ENCODE data around the gene BRAF. TPM values are rescaled to one million over a fixed set of nuclear protein-coding genes. Genes with fewer than 3 reads are reported as not detected.
A peak's percentile ranks its signal among the peaks of the same experiment; 100 is the strongest.

Gene BRAF
- total and polyA plus RNA-seq, 11 donors: 6.7 to 33.5 (median 23.4) TPM

GRCh38 chr7:140696680-140697446 is 227.9 kb downstream of the BRAF start, which contains the start of gene NDUFB2:
Gene NDUFB2 (plus strand): TSS chr7:140696708. CDS start chr7:140696745, 37 bp downstream.
- Histone ChIP-seq H3K27me3 (no peaks in the 10 kb centered on the region), H3K36me3 (peaks cover 0 to 9% (median 5%) of the 10 kb centered on the region in 9 donors), H3K9me3 (no peaks in the 10 kb centered on the region), H3K4me3 (peak within 1 kb of the TSS; percentile 49 to 91 (median 82)), H3K4me1 (peaks cover 4 to 32% (median 23%) of the 10 kb centered on the region in 12 donors), H3K27ac (peak within 1 kb of the TSS; percentile 90 to 99 (median 96))
- intact Hi-C loops (cut with DNase I): loop anchor here in 3 of 10 donors (10.0 kb wide), 2 partner anchors 228 to 318 kb away; partner anchors contain the start of genes BRAF (in 3 of the 3) and MRPS33 (in 1 of the 3)
- peak in 1 of 2 donors; percentile 93 for TF ChIP-seq POLR2A (IDR thresholded peaks at IDR 0.05)
- TF ChIP-seq CTCF (IDR thresholded peaks at IDR 0.05): no peak
- DNase-seq: peak in 4 of 5 donors; percentile 75 to 88 (median 83)
- 0 to 2% (median 1%) methylated on average over 21 to 82 of the region's 82 CpGs for WGBS, 4 donors
- peak; percentile 90 to 94 (median 93) for ATAC-seq

GRCh38 chr7:140696024-140696679 is 228.6 kb downstream of the BRAF start:
- 20 to 26% (median 21%) methylated on average over 20 to 23 of the region's 23 CpGs for WGBS, 4 donors
- H3K4me3 ChIP-seq: peak overlapping the region; percentile 49 to 91 (median 82)
- TF ChIP-seq CTCF (IDR thresholded peaks at IDR 0.05) (no peak), POLR2A (IDR thresholded peaks at IDR 0.05) (no peak)
- intact Hi-C loops (cut with DNase I): loop anchor here in 3 of 10 donors (10.0 kb wide), 2 partner anchors 229 to 319 kb away; partner anchors contain the start of genes BRAF (in 3 of the 3) and MRPS33 (in 1 of the 3)
- peak overlapping the region; percentile 90 to 99 (median 96) for H3K27ac ChIP-seq
- ATAC-seq: peak in 3 of 4 donors; percentile 97 to 98 (median 97)
- H3K27me3 ChIP-seq: no peaks in the 10 kb centered on the region
- H3K9me3 ChIP-seq: no peaks in the 10 kb centered on the region
- peaks cover 0 to 16% (median 9%) of the 10 kb centered on the region in 9 donors for H3K36me3 ChIP-seq
- H3K4me1 ChIP-seq: peaks cover 4 to 32% (median 23%) of the 10 kb centered on the region in 12 donors
- peak; percentile 96 to 99 (median 97) for DNase-seq

- ATAC-seq: no peak
- no peak for DNase-seq
- WGBS, 4 donors: 94 to 97% (median 94%) methylated on average over 11 of the region's 11 CpGs
- Histone ChIP-seq H3K36me3 (peaks cover 0 to 20% (median 11%) of the 10 kb centered on the region in 9 donors), H3K9me3 (no peaks in the 10 kb centered on the region), H3K27me3 (no peaks in the 10 kb centered on the region), H3K27ac (peak overlapping the region in 2 of 12 donors; percentile 96 to 97), H3K4me1 (peaks cover 4 to 32% (median 23%) of the 10 kb centered on the region in 12 donors), H3K4me3 (no peak overlapping the region)
- intact Hi-C loops (cut with DNase I): loop anchor here in 3 of 10 donors (2.0 to 10.0 kb wide), 3 partner anchors 21 to 319 kb away; partner anchors contain the start of genes BRAF (in 3 of the 3) and MRPS33 (in 1 of the 3)
- TF ChIP-seq POLR2A (IDR thresholded peaks at IDR 0.05) (no peak), CTCF (IDR thresholded peaks at IDR 0.05) (no peak)
These were observed 229.3 kb downstream of the BRAF start for GRCh38 chr7:140695381-140695780.

Measured in heart left ventricle (tissue), 16 donors.